Caki2 (cell line): ENCODE measurements around the gene BCAS3. TPM values are rescaled to one million over a fixed set of nuclear protein-coding genes. Genes with fewer than 3 reads are reported as not detected.

Experiments
- DNase-seq: peaks from one replicate; pipeline ENCODE4 v3.0.0-alpha.2; 2015; ENCODE audit warnings: low read depth
- in situ Hi-C: cut with HindIII; loops from 2 replicates; pipeline ENCODE4 v1.10.0; 2016; ENCODE audit warnings: low sequenced_read_pairs, low pct_unique_long_range_greater_than_20kb, mixed read lengths
- total RNA-seq: library from RNA; depleted of rRNA; stranded (reverse); fragments of >200 nt; shearing (Covaris generic); gene quantifications from 2 replicates; pipeline ENCODE4 v1.2.3, GENCODE V29; 2014; ENCODE audit warnings: low replicate concordance

The BCAS3 gene
- total RNA-seq, 1 experiment from 2014 or later = 10.3 TPM

DNA sequence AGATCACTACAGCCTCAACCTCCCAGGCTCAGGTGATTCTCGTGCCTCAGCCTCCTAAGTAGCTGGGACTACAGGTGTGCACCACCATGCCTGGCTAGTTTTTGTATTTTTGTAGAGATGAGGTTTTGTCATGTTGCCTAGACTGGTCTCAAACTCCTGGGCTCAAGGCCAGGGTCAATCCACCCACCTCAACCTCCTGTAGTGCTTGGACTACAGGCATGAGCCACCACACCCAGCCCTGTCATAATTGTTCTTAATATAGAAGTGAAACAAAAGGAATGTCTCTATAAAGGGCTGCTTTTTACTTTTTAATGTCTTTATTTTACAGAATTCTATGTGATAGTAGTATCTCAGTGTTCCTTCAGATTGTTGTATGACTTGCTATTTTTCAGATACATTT, 376.8 kb downstream of the BCAS3 start:
- no peak for DNase-seq
- in situ Hi-C loops = no loop called here

DNA sequence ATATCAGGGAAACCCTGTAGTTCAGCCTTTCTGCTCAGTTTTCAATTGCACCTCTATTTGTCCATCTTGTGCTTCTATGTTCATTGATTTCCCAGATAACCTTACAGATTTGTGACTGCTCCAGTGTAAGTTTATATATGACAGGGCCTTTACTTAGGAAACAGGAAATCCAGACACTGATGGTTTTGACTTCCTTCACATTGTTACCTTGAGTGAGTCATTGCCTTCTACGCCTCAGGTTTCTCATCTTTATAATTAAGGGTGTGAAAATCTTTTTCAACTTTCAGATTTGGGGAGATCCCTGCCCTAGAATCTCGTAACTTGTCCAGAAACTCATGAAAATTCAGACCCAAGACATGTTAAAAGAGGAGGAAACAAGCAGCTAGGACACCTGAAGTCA, 379.6 kb downstream of the BCAS3 start:
- no peak for DNase-seq
- in situ Hi-C loops = no loop called here

DNA sequence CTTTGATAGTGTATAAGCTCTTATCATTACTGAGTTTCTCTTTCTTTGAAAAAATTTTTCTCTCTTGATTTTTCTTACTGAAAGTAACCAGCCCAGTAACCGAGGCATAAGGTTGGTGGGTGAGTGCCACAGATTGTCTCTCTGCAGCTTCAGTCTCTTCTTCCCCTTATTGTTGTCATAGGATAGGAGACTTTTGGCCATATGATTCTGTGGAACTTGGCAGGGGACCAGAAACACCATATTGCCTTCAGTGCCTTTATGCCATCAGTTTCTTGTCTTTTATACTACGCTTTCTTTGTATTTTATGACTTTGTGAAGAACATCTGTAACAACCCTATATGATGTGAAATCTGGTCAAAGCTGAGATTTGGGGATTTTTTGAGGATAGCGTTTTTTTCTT, 380.4 kb downstream of the BCAS3 start:
- DNase-seq = no peak
- in situ Hi-C loops = no loop called here

DNA sequence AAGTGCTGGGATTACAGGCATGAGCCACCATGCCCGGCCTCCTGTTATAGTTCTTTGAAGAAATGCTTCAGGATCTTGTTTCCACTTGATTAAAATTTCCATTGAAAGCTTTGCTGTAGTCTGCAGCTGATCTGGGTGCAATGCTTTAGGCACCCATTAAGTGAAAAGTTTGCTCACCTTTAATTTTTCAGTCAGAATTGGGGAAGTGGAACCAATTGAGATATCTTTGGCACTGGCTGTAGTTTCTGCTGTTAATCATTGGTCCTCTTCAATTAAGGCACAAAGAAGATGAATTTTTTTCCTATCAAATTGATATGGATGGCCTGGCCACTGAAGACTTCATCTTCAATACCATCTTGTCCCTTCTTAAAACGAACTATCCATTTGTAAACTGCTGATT, 385.9 kb downstream of the BCAS3 start:
- no peak for DNase-seq
- in situ Hi-C loops = no loop called here

DNA sequence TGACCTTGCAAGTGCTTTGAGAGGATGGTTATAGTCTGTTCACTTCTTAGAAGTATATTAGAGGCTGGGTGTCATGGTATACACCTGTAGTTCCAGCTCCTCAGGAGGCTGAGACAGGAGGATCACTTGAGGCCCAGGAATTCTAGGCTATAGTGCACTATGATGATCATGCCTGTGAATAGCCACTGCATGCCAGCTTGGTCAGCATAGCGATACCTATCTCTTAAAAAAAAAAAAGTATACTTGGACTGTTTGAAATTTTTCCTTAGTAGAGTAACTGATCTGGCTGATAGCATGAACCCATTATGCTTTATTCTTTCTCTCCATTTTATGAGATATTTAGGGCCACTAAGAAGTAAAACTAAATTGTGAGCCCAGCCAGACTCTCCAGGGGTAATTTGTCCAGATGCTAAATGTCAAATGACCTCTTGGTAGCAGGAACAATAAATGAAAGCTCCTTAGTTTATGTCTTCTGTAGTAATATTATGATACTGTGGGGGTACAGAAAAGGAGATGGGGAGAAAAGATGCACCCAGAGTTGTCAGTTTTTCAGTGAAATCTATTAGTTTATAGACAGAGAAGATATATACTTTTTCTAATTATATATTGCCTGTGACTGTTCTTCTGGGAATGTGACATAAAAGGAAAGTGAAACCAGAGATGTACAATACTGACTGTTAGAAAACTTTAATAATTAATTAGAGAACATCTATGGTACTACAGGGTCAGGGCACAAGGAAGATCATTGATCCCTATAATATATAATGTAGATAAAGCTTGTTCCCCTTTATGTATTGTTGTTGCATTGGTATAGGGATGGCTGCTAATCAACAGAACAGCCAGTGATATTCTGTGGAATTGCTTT, 386.7 kb downstream of the BCAS3 start:
- DNase-seq = no peak
- in situ Hi-C loops = no loop called here

DNA sequence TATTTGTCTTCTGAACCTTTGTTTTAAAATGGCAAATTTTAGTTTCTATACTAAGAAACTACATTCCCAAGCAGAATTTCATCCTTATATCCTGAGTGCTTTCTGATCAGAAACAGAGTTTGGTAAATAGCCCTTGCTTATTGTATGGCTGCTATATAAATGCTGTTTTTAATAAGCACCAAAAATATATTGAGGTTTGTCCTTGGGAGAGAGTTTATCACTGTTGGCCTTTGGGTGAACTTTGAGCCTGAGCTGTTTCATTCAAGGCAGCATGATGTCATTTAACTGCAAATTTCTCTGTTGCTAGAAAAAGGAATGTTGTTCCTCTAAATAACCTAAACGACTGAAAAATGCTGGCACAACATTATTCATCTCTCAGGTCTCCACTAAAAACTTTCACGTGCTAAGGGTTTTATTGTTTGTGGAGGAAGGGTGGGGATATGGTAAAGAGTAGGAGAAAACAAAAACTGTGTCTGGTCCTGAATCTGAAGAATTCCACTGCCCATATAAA, 387.7 kb downstream of the BCAS3 start:
- DNase-seq = peak; percentile 17

DNA sequence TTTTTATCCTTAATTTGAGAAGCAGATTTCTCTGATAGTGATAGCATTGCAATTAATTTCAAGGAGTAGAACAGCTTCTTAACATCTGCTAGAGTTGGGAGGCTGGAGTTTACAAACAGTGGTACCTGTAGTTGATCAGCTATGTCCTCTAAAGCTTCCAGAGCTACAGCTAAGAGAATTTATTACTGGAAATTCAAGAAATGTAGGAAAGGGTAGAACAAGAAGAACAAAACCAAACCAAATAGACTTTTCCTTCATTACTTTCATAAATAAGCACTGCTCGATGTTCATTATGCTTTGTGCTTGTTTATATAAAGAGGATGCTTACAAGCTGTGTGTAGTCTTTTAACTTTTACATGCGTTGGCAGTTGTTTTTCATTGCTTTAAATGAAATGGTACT, 388.4 kb downstream of the BCAS3 start:
- no peak for DNase-seq
- in situ Hi-C loops = no loop called here

More for the DNA sequence above, 387.7 kb downstream of the BCAS3 start:
- in situ Hi-C loops = no loop called here

DNA sequence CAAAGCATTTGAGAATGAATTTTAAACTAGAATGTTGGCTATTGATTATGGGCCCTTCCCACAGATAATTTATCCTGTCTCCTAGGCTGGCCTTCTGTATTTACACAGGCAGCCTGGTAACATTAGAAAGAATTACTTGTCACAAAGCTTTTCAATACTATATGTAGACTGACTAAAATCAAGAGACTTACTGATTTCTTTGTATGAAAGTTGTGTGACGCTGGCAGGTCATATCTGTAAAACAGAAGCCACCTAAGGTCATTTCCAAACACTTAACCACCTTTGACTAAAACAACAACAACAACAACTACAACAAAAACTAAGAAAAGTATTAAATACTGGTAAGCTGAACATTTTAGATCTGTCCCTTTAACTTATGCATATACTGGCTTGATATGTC, 393.0 kb downstream of the BCAS3 start:
- DNase-seq = no peak
- in situ Hi-C loops = no loop called here

DNA sequence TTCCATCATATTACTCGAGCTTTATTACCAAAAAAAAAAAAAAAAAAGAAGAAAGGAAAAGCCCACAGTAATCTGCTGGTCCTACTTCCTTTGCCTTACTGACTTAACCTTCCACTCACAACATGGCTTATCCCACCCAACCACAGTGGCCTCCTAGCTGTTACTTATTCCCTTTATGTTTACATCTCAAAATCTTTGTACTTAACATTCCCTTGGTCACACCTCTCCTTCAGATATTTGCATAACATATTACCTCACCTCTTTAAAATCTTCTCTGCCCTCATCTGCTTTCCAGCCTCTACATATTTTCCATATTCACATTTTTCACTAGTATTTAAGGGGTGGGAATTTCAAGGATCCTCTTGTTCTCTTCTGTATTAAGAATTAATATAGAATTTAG, 395.0 kb downstream of the BCAS3 start:
- in situ Hi-C loops = no loop called here
- DNase-seq = no peak

DNA sequence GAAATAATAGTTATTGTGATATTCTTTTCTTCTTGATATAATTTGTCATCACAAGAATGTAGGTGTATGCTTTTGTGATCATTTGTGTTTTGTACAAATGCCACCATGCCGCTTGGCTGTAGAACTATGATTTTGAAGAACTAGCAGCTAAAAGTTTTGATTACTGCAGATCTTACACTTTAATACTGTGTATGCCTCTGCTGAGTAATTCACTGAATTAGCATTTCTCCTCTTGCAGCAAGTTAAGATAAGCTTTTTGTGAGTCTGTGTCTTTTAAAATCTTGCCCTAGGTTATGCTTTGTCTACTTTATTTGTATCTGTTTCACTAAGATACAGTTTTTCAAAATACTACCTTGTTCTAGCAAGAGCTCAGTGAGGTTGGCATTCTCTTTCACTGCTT, 395.5 kb downstream of the BCAS3 start:
- DNase-seq = no peak
- in situ Hi-C loops = no loop called here

DNA sequence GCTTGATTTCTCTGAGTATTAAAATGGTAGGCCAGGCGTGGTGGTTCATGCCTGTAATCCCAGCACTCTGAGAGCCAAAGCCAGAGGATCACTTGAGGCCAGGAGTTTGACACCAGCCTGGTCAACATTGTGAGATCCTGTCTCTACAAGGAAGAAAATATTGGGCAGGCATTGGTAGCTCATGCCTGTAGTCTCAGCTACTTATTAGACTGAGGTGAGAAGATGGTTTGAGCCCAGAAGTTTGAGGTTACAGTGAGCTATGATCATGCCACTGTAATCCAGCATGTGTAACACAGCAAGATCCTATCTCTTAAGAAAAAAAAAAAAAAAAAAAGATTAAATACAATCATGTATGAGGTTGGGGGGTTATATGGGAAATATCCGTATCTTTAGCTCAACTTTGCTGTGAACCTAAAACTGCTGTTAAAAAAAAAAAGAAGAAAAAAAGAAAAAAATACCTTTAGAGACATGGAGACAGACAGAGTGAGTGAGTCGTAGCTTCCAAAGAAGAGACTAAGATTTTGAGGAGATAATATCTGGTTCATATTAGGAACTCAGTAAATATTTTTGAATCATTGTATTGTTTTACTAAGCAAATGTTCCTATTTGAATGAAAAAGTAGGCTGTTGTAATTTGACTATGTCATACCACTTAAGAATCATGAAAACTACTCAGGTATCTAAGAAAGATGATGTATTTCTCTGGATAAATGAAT, 396.3 kb downstream of the BCAS3 start:
- in situ Hi-C loops = no loop called here
- DNase-seq = no peak

DNA sequence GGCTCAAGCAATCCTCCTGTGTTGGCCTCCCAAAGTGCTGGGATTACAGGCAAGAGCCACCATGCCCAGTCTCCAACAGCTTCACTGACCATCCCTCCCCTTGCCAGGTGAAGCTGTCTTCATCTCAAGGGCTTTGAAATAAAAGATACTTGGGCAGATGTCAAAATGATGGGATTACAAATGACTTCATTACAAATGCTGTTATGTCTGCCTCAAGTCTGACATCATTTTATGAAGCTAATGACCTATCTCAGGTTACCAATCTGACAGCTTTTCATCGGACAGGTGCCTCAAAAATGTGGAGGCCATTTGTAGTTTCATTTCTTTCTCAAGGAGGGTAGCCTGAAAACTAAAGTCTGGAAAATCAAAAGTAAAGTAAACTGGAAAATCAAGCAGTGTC, 398.3 kb downstream of the BCAS3 start:
- no peak for DNase-seq
- in situ Hi-C loops = no loop called here

DNA sequence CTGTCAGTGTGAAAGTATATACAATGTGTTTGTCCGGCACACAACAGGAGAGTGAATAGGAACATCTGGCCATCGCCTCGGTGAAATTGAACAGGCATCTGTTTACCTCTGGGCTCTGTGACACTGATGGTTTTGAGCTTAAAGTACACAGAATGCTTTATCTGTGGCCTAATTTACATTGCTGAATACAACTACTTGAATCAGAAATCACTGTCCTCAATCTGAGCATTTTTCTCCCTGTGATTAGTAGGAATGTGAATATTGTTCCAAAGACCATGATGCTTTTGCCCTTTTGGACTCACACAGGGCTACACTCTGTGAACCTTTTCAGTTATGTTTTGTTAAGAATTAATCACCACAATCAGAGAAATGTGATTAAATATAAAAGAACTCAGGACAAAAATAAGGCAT, 399.0 kb downstream of the BCAS3 start:
- in situ Hi-C loops = no loop called here
- no peak for DNase-seq

DNA sequence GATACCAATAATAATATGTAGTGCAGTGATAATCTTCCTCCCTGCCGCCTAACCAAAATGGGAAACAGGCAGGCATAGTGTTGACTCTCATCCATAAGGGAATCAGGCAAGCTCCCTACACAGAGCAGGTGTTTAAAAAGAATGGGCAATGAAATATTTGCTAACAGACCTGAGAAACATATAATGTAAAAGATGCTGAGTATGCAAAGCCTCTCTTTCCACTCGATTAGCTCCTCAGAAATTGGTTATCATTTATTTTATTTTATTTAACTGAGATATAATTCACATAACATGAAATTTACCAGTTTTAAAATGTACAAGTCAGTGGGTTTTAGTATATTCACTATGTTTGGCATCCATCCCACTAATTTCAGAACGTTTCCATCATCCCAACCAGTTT, 404.3 kb downstream of the BCAS3 start:
- in situ Hi-C loops = no loop called here
- no peak for DNase-seq

DNA sequence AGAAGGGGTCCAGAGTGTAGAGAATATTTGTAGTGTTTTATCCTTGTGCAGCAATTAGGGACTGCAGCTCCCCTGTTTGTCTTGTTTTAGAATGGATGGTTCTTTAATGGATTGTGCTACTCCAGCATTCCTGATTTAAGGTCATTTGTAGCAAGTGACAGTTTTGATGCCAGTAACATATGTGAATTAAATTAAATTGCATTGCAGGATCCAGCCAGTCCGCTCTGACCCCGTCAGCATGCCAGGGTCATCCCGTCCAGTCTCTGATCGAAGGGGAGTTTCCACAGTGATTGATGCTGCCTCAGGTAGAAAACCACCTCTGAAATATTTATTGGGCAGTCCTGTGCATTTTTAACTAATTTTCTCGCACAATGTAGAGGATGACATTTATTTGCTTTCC, 406.6 kb downstream of the BCAS3 start:
- no peak for DNase-seq
- in situ Hi-C loops = no loop called here

DNA sequence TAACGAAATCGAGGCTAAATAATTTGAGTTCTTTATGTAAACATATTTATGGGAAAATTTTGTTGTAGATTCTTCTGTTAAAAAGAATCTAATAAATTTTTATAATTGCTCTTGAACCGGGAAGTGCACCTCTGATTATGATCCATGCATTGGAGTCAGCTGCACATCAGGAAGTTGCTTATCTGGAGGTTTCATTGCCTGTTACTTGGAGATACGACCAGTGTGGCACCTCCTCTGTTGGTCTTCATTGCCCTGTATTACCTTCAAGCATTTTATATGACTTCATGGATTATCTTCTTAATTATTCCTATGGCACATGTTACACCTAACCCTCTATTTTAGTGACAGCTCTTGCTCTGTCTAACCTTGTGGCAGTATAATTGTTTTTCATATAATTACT, 409.4 kb downstream of the BCAS3 start:
- DNase-seq = no peak
- in situ Hi-C loops = no loop called here

DNA sequence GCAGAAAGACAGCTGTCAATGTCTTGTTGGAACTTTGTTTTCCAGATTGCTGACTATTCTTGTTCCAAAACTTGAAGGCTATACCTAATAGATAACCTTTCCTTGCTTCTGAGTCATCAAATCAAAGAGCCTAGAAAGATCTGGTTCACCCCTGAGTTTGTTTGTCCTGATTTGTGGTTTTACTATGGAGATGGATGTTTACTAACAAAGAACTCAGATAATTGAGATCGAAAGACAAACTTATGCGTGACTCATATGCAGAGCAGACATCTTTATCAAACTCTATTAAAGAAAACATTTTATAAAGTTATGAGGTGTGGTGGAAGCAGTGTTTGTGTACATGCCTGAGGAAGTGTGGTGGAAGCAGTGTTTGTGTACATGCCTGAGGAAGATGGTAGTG, 410.9 kb downstream of the BCAS3 start:
- no peak for DNase-seq
- in situ Hi-C loops = no loop called here

DNA sequence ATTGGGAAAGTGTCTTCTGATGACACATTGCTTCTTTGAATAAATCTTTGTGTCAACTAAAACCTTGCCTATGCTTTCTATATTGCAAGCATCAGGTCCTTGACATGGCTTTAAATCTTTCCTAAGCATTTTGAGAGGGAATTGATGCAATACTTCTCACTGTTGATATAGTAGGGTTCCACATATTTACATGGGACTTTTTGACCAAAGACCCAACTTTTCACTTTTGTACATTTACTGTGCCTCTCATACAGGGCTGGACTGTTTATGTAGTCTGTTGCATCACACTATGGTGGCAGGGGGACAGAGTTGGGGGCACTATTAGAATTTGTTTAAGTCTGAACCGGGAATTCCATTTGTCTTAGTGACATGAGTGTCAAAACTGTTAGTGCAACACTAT, 413.4 kb downstream of the BCAS3 start:
- in situ Hi-C loops = no loop called here
- DNase-seq = no peak

DNA sequence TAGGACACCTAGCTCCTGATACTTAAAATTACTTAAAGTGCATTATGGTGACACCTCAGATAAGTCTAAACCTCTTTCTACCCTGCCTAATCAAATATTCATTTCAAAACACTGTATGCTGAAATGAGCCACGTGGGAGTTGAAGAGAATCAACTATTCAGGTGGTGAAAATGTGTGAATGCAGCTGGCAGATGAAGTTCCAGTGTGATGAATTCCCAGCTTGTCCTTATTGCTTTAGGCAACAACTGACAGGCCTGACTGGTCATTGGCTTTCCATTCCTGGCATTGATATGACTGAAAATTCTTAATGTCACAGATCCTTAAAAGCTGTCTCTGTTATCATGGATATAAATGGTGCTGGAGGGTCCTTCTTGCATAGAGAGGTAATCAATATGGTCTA, 420.1 kb downstream of the BCAS3 start:
- DNase-seq = no peak
- in situ Hi-C loops = no loop called here

DNA sequence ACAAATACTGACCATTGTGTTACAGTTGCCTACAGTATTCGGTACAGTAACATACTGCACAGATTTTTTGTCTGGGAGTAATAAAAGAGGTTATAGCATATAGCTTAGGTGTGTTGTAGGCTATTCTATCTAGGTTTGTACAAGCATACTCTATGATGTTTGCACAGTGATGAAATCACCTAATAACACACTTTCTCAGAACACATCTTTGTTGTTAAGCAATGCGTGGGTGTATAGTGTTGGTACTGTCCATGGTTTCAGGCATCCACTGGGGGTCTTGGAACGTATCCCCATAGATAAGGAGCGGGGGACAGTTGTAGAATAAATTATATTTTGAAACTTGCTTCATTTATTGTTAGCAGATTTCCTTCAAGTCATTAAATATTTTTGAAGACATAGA, 428.7 kb downstream of the BCAS3 start:
- in situ Hi-C loops = no loop called here
- no peak for DNase-seq
